Ishikawa (cell line): ENCODE results near the gene DHDH.

Source experiments
- CEBPB ChIP-seq: IDR thresholded peaks from 2 replicates; pipeline ENCODE4 v1.6.1; 2012
- CREB1 ChIP-seq: IDR thresholded peaks from 2 replicates; pipeline ENCODE4 v1.6.1; 2012; ENCODE audit warnings: low read depth
- EP300 ChIP-seq: IDR thresholded peaks from 2 replicates; pipeline ENCODE4 v1.6.1; 2012; ENCODE audit warnings: borderline replicate concordance
- FOXM1 ChIP-seq: IDR thresholded peaks from 2 replicates; pipeline ENCODE4 v1.6.1; 2012; ENCODE audit warnings: low read depth, borderline replicate concordance
- NFIC ChIP-seq: IDR thresholded peaks from 2 replicates; pipeline ENCODE4 v1.6.1; 2012
- RAD21 ChIP-seq: IDR thresholded peaks from 2 replicates; pipeline ENCODE4 v1.6.1; 2012; ENCODE audit warnings: low read depth
- TAF1 ChIP-seq: IDR thresholded peaks from 2 replicates; pipeline ENCODE4 v1.6.1; 2012; ENCODE audit warnings: low read depth, mild to moderate bottlenecking
- YY1 ChIP-seq: IDR thresholded peaks from 2 replicates; pipeline ENCODE4 v1.6.1; 2012; ENCODE audit warnings: low read depth
- TF ChIP-seq, protein P1 (sequence below): IDR thresholded peaks from 2 replicates; pipeline ENCODE4 v1.6.1; 2012

- TF ChIP-seq, protein P1, sequence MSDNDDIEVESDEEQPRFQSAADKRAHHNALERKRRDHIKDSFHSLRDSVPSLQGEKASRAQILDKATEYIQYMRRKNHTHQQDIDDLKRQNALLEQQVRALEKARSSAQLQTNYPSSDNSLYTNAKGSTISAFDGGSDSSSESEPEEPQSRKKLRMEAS, result no peak
- TF ChIP-seq CREB1 (no peak), NFIC (no peak), EP300 (no peak), YY1 (no peak), RAD21 (no peak), CEBPB (no peak), FOXM1 (no peak), TAF1 (no peak)
These were observed 11.9 kb downstream of the DHDH start for GRCh38 chr19:48945415-48945814.
